ENCODE measurements around the gene LETM1. TPM values are rescaled to one million over a fixed set of nuclear protein-coding genes. Genes with fewer than 3 reads are reported as not detected.

The LETM1 gene
- polyA plus RNA-seq, 1 donor = 27.4 TPM

GRCh38 chr4:1873776-1874175 lies 17.8 kb upstream of the LETM1 start:
- no peaks in the 10 kb centered on the region for H3K27me3 ChIP-seq (ENCODE audit: control insufficient read depth, insufficient read depth, low read length)
- H3K36me3 ChIP-seq (ENCODE audit: control insufficient read depth, insufficient read depth, low read length) = no peaks in the 10 kb centered on the region
- H3K4me3 ChIP-seq (ENCODE audit: low read length) = no peak overlapping the region
- H3K27ac ChIP-seq (ENCODE audit: low read length) = peak overlapping the region; percentile 59
- 20% methylated on average over 1 of the region's 3 CpGs for WGBS (ENCODE audit: insufficient coverage, low lambda C conversion rate)
- peaks cover 2% of the 10 kb centered on the region for H3K9me3 ChIP-seq (ENCODE audit: control insufficient read depth, low read depth, low read length)
- peak in 1 of 2 donors; percentile 36 for DNase-seq
- H3K4me1 ChIP-seq (ENCODE audit: control insufficient read depth, insufficient read depth, low read length) = peaks cover 33% of the 10 kb centered on the region

GRCh38 chr4:1873291-1873690 lies 17.3 kb upstream of the LETM1 start:
- H3K4me1 ChIP-seq (ENCODE audit: control insufficient read depth, insufficient read depth, low read length) = peaks cover 37% of the 10 kb centered on the region
- no peaks in the 10 kb centered on the region for H3K27me3 ChIP-seq (ENCODE audit: control insufficient read depth, insufficient read depth, low read length)
- no peak for DNase-seq
- H3K36me3 ChIP-seq (ENCODE audit: control insufficient read depth, insufficient read depth, low read length) = no peaks in the 10 kb centered on the region
- H3K27ac ChIP-seq (ENCODE audit: low read length) = peak overlapping the region; percentile 59
- no CpG with 5 or more reads among the region's 4 CpGs for WGBS (ENCODE audit: insufficient coverage, low lambda C conversion rate)
- H3K9me3 ChIP-seq (ENCODE audit: control insufficient read depth, low read depth, low read length) = peaks cover 2% of the 10 kb centered on the region
- no peak overlapping the region for H3K4me3 ChIP-seq (ENCODE audit: low read length)

GRCh38 chr4:1872870-1873269 lies 16.9 kb upstream of the LETM1 start:
- H3K27me3 ChIP-seq (ENCODE audit: control insufficient read depth, insufficient read depth, low read length) = no peaks in the 10 kb centered on the region
- peaks cover 2% of the 10 kb centered on the region for H3K9me3 ChIP-seq (ENCODE audit: control insufficient read depth, low read depth, low read length)
- no peaks in the 10 kb centered on the region for H3K36me3 ChIP-seq (ENCODE audit: control insufficient read depth, insufficient read depth, low read length)
- no peak overlapping the region for H3K4me3 ChIP-seq (ENCODE audit: low read length)
- H3K27ac ChIP-seq (ENCODE audit: low read length) = no peak overlapping the region
- H3K4me1 ChIP-seq (ENCODE audit: control insufficient read depth, insufficient read depth, low read length) = peaks cover 40% of the 10 kb centered on the region
- peak in 1 of 2 donors; percentile 20 for DNase-seq
- WGBS (ENCODE audit: insufficient coverage, low lambda C conversion rate) = 66% methylated on average over 3 of the region's 3 CpGs

GRCh38 chr4:1871471-1872021 lies 15.6 kb upstream of the LETM1 start:
- WGBS (ENCODE audit: insufficient coverage, low lambda C conversion rate) = no CpG with 5 or more reads among the region's 79 CpGs
- Histone ChIP-seq H3K9me3 (ENCODE audit: control insufficient read depth, low read depth, low read length) (peaks cover 2% of the 10 kb centered on the region), H3K36me3 (ENCODE audit: control insufficient read depth, insufficient read depth, low read length) (no peaks in the 10 kb centered on the region), H3K27me3 (ENCODE audit: control insufficient read depth, insufficient read depth, low read length) (no peaks in the 10 kb centered on the region), H3K4me1 (ENCODE audit: control insufficient read depth, insufficient read depth, low read length) (peaks cover 53% of the 10 kb centered on the region), H3K27ac (ENCODE audit: low read length) (peak overlapping the region; percentile 47), H3K4me3 (ENCODE audit: low read length) (peak overlapping the region; percentile 61)
- DNase-seq = peak in 1 of 2 donors; percentile 65

GRCh38 chr4:1870578-1871443 lies 14.9 kb upstream of the LETM1 start, which contains the start of gene NSD2:
NSD2 (plus strand) TSS chr4:1871393; CDS start chr4:1900655, 29,262 bp downstream.
- no CpG with 5 or more reads among the region's 155 CpGs for WGBS (ENCODE audit: insufficient coverage, low lambda C conversion rate)
- Histone ChIP-seq H3K27ac (ENCODE audit: low read length) (peak within 1 kb of the TSS; percentile 99), H3K27me3 (ENCODE audit: control insufficient read depth, insufficient read depth, low read length) (no peaks in the 10 kb centered on the region), H3K4me3 (ENCODE audit: low read length) (peak within 1 kb of the TSS; percentile 61), H3K36me3 (ENCODE audit: control insufficient read depth, insufficient read depth, low read length) (no peaks in the 10 kb centered on the region), H3K4me1 (ENCODE audit: control insufficient read depth, insufficient read depth, low read length) (peaks cover 61% of the 10 kb centered on the region), H3K9me3 (ENCODE audit: control insufficient read depth, low read depth, low read length) (peaks cover 2% of the 10 kb centered on the region)
- peak; percentile 87 to 95 for DNase-seq

- Histone ChIP-seq H3K9me3 (ENCODE audit: control insufficient read depth, low read depth, low read length) (peaks cover 2% of the 10 kb centered on the region), H3K4me3 (ENCODE audit: low read length) (peak overlapping the region; percentile 48), H3K36me3 (ENCODE audit: control insufficient read depth, insufficient read depth, low read length) (no peaks in the 10 kb centered on the region), H3K27ac (ENCODE audit: low read length) (peak overlapping the region; percentile 99), H3K27me3 (ENCODE audit: control insufficient read depth, insufficient read depth, low read length) (no peaks in the 10 kb centered on the region), H3K4me1 (ENCODE audit: control insufficient read depth, insufficient read depth, low read length) (peaks cover 66% of the 10 kb centered on the region)
- DNase-seq = peak in 1 of 2 donors; percentile 77
- WGBS (ENCODE audit: insufficient coverage, low lambda C conversion rate) = no CpG with 5 or more reads among the region's 22 CpGs
Measured at GRCh38 chr4:1870328-1870577, 14.3 kb upstream of the LETM1 start.

- DNase-seq = no peak
- Histone ChIP-seq H3K4me3 (ENCODE audit: low read length) (peak overlapping the region; percentile 48), H3K27ac (ENCODE audit: low read length) (peak overlapping the region; percentile 99), H3K27me3 (ENCODE audit: control insufficient read depth, insufficient read depth, low read length) (no peaks in the 10 kb centered on the region), H3K9me3 (ENCODE audit: control insufficient read depth, low read depth, low read length) (peaks cover 2% of the 10 kb centered on the region), H3K36me3 (ENCODE audit: control insufficient read depth, insufficient read depth, low read length) (no peaks in the 10 kb centered on the region), H3K4me1 (ENCODE audit: control insufficient read depth, insufficient read depth, low read length) (peaks cover 70% of the 10 kb centered on the region)
- WGBS (ENCODE audit: insufficient coverage, low lambda C conversion rate) = 50% methylated on average over 1 of the region's 19 CpGs
Measured at GRCh38 chr4:1869530-1870327, 13.8 kb upstream of the LETM1 start.

- no peaks in the 10 kb centered on the region for H3K36me3 ChIP-seq (ENCODE audit: control insufficient read depth, insufficient read depth, low read length)
- WGBS (ENCODE audit: insufficient coverage, low lambda C conversion rate) = no CpG with 5 or more reads among the region's 3 CpGs
- H3K27ac ChIP-seq (ENCODE audit: low read length) = peak overlapping the region; percentile 99
- H3K4me1 ChIP-seq (ENCODE audit: control insufficient read depth, insufficient read depth, low read length) = peaks cover 73% of the 10 kb centered on the region
- DNase-seq = no peak
- no peak overlapping the region for H3K4me3 ChIP-seq (ENCODE audit: low read length)
- H3K9me3 ChIP-seq (ENCODE audit: control insufficient read depth, low read depth, low read length) = peaks cover 2% of the 10 kb centered on the region
- H3K27me3 ChIP-seq (ENCODE audit: control insufficient read depth, insufficient read depth, low read length) = no peaks in the 10 kb centered on the region
Measured at GRCh38 chr4:1868912-1869311, 13.0 kb upstream of the LETM1 start.

- no CpG with 5 or more reads among the region's 5 CpGs for WGBS (ENCODE audit: insufficient coverage, low lambda C conversion rate)
- Histone ChIP-seq H3K4me3 (ENCODE audit: low read length) (no peak overlapping the region), H3K4me1 (ENCODE audit: control insufficient read depth, insufficient read depth, low read length) (peaks cover 74% of the 10 kb centered on the region), H3K27ac (ENCODE audit: low read length) (peak overlapping the region; percentile 99), H3K9me3 (ENCODE audit: control insufficient read depth, low read depth, low read length) (peaks cover 2% of the 10 kb centered on the region), H3K27me3 (ENCODE audit: control insufficient read depth, insufficient read depth, low read length) (no peaks in the 10 kb centered on the region), H3K36me3 (ENCODE audit: control insufficient read depth, insufficient read depth, low read length) (no peaks in the 10 kb centered on the region)
- peak; percentile 91 to 96 for DNase-seq
Measured at GRCh38 chr4:1868293-1868692, 12.3 kb upstream of the LETM1 start.

GRCh38 chr4:1866189-1866661 lies 10.3 kb upstream of the LETM1 start:
- DNase-seq = peak in 1 of 2 donors; percentile 64
- Histone ChIP-seq H3K27ac (ENCODE audit: low read length) (no peak overlapping the region), H3K4me1 (ENCODE audit: control insufficient read depth, insufficient read depth, low read length) (peaks cover 74% of the 10 kb centered on the region), H3K36me3 (ENCODE audit: control insufficient read depth, insufficient read depth, low read length) (no peaks in the 10 kb centered on the region), H3K9me3 (ENCODE audit: control insufficient read depth, low read depth, low read length) (no peaks in the 10 kb centered on the region), H3K4me3 (ENCODE audit: low read length) (no peak overlapping the region), H3K27me3 (ENCODE audit: control insufficient read depth, insufficient read depth, low read length) (no peaks in the 10 kb centered on the region)
- no CpG with 5 or more reads among the region's 7 CpGs for WGBS (ENCODE audit: insufficient coverage, low lambda C conversion rate)

All from large intestine (tissue), 3 donors.